ENCODE data around the gene PSME2.

The PSME2 gene

DNA sequence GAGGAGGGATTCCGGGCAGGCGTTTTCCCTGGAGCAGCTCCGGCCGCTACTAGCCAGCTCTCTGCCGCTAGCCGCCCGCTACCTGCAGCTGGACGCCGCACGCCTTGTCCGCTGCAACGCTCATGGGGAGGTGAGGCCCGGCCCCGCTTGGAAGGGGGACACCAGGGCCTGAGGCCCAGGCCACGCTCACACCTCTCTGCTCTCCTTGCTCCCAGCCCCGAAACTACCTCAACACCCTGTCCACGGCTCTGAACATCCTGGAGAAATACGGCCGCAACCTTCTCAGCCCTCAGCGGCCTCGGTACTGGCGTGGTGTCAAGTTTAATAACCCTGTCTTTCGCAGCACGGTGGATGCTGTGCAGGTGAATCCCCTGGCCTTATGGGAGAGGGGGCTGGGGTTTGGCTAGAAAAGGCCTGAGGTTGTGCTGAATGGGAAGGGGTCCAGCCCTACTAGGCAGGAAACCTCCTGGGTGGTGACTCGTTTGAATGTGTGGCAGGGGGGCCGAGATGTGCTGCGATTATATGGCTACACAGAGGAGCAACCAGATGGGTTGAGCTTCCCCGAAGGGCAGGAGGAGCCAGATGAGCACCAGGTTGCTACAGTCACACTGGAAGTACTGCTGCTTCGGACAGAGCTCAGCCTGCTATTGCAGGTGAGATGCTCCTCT, 1.5 kb upstream of the PSME2 start:
- H3K4me3 ChIP-seq (ENCODE audit: low read depth, low read length) = peak overlapping the region; percentile 89
- in situ Hi-C loops (cut with HindIII; ENCODE audit: low sequenced_read_pairs) = no loop called here
- TF ChIP-seq, protein P1, sequence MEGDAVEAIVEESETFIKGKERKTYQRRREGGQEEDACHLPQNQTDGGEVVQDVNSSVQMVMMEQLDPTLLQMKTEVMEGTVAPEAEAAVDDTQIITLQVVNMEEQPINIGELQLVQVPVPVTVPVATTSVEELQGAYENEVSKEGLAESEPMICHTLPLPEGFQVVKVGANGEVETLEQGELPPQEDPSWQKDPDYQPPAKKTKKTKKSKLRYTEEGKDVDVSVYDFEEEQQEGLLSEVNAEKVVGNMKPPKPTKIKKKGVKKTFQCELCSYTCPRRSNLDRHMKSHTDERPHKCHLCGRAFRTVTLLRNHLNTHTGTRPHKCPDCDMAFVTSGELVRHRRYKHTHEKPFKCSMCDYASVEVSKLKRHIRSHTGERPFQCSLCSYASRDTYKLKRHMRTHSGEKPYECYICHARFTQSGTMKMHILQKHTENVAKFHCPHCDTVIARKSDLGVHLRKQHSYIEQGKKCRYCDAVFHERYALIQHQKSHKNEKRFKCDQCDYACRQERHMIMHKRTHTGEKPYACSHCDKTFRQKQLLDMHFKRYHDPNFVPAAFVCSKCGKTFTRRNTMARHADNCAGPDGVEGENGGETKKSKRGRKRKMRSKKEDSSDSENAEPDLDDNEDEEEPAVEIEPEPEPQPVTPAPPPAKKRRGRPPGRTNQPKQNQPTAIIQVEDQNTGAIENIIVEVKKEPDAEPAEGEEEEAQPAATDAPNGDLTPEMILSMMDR (IDR thresholded peaks at IDR 0.05; ENCODE audit: low read depth, low read length) = no peak
- DNase-seq (ENCODE audit: low read depth, low spot score) = no peak

DNA sequence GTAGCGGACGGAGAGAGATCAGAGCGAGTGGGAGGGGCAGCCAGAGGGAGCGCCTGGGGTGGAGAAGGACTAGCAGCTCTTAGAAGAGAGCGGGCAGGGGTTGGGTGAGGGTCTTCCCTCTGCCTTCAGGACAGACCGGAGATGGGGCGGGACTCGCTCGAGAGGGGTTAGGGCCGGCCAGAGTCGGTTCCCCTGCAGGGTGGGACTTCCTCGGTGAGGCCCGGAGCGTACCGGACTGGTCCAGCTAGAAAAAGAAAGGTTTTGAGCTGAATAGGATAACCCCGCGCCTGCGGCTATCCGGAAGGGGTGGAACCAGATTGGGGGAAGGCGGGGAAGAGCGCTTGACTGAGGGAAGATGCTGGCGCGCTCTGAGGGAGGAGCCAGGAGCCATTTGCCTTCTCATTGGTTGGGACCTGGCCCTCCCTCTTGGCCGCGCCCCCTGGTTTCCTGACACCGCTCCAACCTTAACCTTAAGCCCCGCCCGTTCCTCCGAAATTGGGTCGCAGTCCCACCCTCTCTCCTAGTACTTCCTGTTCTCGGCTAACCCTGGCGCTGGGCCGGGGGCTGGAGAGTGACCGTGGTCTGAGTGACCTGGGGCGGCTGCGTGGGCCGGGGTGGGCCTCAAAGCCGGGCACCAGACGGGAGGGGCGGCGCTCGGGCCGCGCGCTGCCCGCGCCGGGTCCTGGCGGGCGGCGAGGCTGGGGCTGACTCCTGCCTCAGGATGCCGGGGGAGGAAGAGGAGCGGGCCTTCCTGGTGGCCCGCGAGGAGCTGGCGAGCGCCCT, 759 bp upstream of the PSME2 start, which contains the start of gene RNF31:
TSS of gene RNF31 (plus strand) at position 521 of the 783 bp plus-strand sequence. CDS start at position 722, 201 bp downstream.
- TF ChIP-seq, protein P1 (IDR thresholded peaks at IDR 0.05; ENCODE audit: low read depth, low read length) = no peak
- in situ Hi-C loops (cut with HindIII; ENCODE audit: low sequenced_read_pairs) = no loop called here
- peak within 1 kb of the TSS; percentile 89 for H3K4me3 ChIP-seq (ENCODE audit: low read depth, low read length)
- DNase-seq (ENCODE audit: low read depth, low spot score) = peak; percentile 99

DNA sequence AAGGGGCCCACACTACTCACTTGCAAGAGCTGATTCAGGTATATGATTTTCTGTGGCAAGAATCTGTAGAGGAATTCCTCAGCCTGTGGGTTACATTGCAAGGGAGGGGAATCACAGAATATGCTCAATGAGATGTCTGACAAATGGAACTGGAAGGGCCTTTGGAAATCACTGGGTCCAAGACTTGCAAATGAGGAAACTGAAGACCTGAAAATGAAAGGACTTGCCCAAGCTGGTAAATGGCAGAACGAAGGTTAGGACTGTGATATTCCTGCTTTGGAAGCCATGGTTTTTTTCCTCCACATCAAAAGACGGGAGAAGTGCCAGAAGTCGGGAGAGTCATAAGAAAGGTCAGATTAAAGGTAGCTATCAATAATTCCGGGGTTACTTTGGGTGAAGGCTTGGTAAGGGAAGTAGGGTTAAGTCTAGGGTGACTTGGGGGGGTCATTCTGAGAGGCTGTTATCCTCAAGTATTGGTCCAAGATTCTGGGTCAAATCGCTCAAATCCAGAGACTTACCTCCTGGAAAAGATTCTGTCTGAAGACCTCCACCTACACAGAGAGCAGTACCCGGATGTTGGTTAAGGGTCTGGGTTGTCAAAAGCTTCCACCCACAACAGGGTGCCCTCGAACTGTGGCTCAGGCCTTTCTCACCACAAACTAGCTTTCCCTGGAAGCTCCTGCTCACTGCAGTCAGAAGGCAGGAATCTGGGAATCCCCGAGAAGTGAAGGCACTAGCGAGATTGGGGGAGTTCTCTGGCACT, 539 bp downstream of the PSME2 start:
- H3K4me3 ChIP-seq (ENCODE audit: low read depth, low read length) = peak overlapping the region; percentile 89
- no peak for DNase-seq (ENCODE audit: low read depth, low spot score)

DNA sequence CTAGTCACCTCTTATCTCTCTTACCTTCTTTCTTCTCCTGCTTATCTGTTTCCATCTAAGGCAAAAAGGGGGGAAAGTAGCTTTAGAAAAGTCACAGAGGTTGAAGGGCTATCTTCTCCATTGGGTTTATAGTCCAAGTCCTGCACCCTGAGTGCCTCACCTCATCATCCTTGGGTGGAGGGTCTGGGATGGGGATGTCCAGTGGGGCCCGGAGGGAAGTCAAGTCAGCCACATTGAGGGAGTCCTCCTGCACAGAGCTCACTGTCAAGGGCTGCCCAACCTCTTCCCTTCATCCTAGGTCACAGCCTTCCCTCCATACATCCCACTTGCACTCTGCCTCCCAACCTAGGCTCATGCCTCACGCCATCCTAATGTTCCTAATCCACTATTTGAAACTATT, 1.2 kb downstream of the PSME2 start:
- in situ Hi-C loops (cut with HindIII; ENCODE audit: low sequenced_read_pairs) = no loop called here

More for the DNA sequence above, 539 bp downstream of the PSME2 start:
- TF ChIP-seq, protein P1 (IDR thresholded peaks at IDR 0.05; ENCODE audit: low read depth, low read length) = no peak
- in situ Hi-C loops (cut with HindIII; ENCODE audit: low sequenced_read_pairs) = no loop called here

DNA sequence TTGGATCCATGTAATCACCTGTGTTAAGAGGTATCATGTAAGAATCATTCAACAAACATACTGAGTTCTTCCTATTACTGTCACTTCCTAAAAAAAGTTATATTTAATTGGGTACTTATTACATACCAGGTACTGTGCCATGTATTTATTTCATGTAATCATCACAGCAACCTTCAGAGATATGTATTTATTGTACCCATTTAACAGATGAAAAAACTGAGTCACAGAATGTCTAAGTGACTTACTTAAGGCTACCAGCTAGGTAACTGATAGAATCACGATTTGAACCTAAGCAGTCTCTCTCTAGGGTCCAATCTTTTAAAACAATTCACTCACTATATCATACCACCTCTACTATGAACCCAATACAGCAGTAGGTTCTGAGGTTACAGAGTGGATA, 2.0 kb downstream of the PSME2 start:
- DNase-seq (ENCODE audit: low read depth, low spot score) = no peak
- in situ Hi-C loops (cut with HindIII; ENCODE audit: low sequenced_read_pairs) = no loop called here
- no peak overlapping the region for H3K4me3 ChIP-seq (ENCODE audit: low read depth, low read length)
- TF ChIP-seq, protein P1 (IDR thresholded peaks at IDR 0.05; ENCODE audit: low read depth, low read length) = no peak

More for the DNA sequence above, 1.2 kb downstream of the PSME2 start:
- no peak for DNase-seq (ENCODE audit: low read depth, low spot score)
- H3K4me3 ChIP-seq (ENCODE audit: low read depth, low read length) = peak overlapping the region; percentile 89
- TF ChIP-seq, protein P1 (IDR thresholded peaks at IDR 0.05; ENCODE audit: low read depth, low read length) = no peak

DNA sequence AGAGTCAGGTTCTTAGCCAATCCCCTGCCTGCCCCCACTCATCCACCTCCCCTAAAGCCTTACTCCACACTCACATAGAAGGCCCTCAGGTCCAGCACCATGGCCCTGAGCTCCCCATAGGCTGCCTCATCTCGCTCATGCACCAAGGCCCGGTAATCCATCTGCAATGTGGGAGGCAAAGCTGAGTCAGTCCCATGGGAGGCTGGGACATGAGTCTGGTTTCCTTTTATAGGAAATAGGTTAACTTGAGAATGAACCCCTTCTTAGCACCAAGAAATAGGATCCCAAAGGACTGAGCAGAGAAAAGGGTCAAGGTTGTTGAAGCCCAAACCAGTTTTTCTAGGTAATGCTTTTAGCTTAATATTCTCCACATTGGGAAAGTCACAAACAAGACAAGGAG, 2.9 kb downstream of the PSME2 start:
- in situ Hi-C loops (cut with HindIII; ENCODE audit: low sequenced_read_pairs) = no loop called here
- peak; percentile 19 for DNase-seq (ENCODE audit: low read depth, low spot score)
- TF ChIP-seq, protein P1 (IDR thresholded peaks at IDR 0.05; ENCODE audit: low read depth, low read length) = no peak
- H3K4me3 ChIP-seq (ENCODE audit: low read depth, low read length) = no peak overlapping the region

All from astrocyte of the spinal cord (primary cell).